Stimulated activated CD8-positive, alpha-beta memory T cell treated with anti-CD3 and anti-CD28 coated beads, Interleukin-15, amount 100 ng/mL, for 24 hours (primary cell): ENCODE data around the gene ELAVL2.

Experiments
- DNase-seq: peaks from one replicate; pipeline ENCODE4 v3.0.0-alpha.2; 2020; ENCODE audit warnings: low read depth

The ELAVL2 gene

GRCh38 chr9:23721466-23721865 is 104.6 kb downstream of the ELAVL2 start:
- no peak for DNase-seq

- DNase-seq: no peak
Measured at GRCh38 chr9:23717505-23717904, 108.5 kb downstream of the ELAVL2 start.

GRCh38 chr9:23707249-23707648 is 118.8 kb downstream of the ELAVL2 start:
- DNase-seq: no peak

- DNase-seq: no peak
Measured at GRCh38 chr9:23702311-23702922, 123.6 kb downstream of the ELAVL2 start.

- DNase-seq: no peak
Measured at GRCh38 chr9:23701291-23701690, 124.7 kb downstream of the ELAVL2 start.

- DNase-seq: no peak
Measured at GRCh38 chr9:23700359-23700758, 125.7 kb downstream of the ELAVL2 start.

- no peak for DNase-seq
Measured at GRCh38 chr9:23698161-23698560, 127.9 kb downstream of the ELAVL2 start.

GRCh38 chr9:23695572-23695971 is 130.5 kb downstream of the ELAVL2 start:
- DNase-seq: no peak

GRCh38 chr9:23693374-23693773 is 132.7 kb downstream of the ELAVL2 start:
- DNase-seq: no peak

GRCh38 chr9:23686896-23687295 is 139.1 kb downstream of the ELAVL2 start:
- no peak for DNase-seq

- no peak for DNase-seq
Measured at GRCh38 chr9:23686257-23686656, 139.8 kb downstream of the ELAVL2 start.

- DNase-seq: no peak
Measured at GRCh38 chr9:23683611-23684061, 142.4 kb downstream of the ELAVL2 start.

- DNase-seq: no peak
Measured at GRCh38 chr9:23682891-23683431, 143.1 kb downstream of the ELAVL2 start.

- no peak for DNase-seq
Measured at GRCh38 chr9:23682352-23682751, 143.7 kb downstream of the ELAVL2 start.

- no peak for DNase-seq
Measured at GRCh38 chr9:23677446-23677845, 148.6 kb downstream of the ELAVL2 start.

GRCh38 chr9:23674016-23674585 is 151.9 kb downstream of the ELAVL2 start:
- no peak for DNase-seq

GRCh38 chr9:23672151-23672550 is 153.9 kb downstream of the ELAVL2 start:
- no peak for DNase-seq

GRCh38 chr9:23669776-23670175 is 156.3 kb downstream of the ELAVL2 start:
- no peak for DNase-seq

- DNase-seq: no peak
Measured at GRCh38 chr9:23665635-23666034, 160.4 kb downstream of the ELAVL2 start.

- DNase-seq: no peak
Measured at GRCh38 chr9:23665051-23665450, 161.0 kb downstream of the ELAVL2 start.

GRCh38 chr9:23663946-23664345 is 162.1 kb downstream of the ELAVL2 start:
- no peak for DNase-seq

- no peak for DNase-seq
Measured at GRCh38 chr9:23663536-23663935, 162.5 kb downstream of the ELAVL2 start.

GRCh38 chr9:23663125-23663524 is 162.9 kb downstream of the ELAVL2 start:
- no peak for DNase-seq

- DNase-seq: no peak
Measured at GRCh38 chr9:23662320-23662719, 163.7 kb downstream of the ELAVL2 start.
